Astrocyte of the spinal cord (primary cell): ENCODE results near the gene SLC1A2.

Source experiments
- DNase-seq: peaks from one replicate; pipeline ENCODE4 v3.0.0; 2011; ENCODE audit warnings: low read depth, low spot score
- H3K4me3 ChIP-seq: 2 replicates; pipeline ENCODE4 v1.5.1; 2011; ENCODE audit warnings: low read depth, mild to moderate bottlenecking, low read length, moderate library complexity
- CTCF ChIP-seq: IDR thresholded peaks from 2 replicates; pipeline ENCODE4 v1.5.1; 2012; ENCODE audit warnings: low read depth, mild to moderate bottlenecking, low read length, inconsistent platforms
- in situ Hi-C: cut with HindIII; loops from 2 replicates; pipeline ENCODE4 v1.10.0; 2017; ENCODE audit warnings: low sequenced_read_pairs

The SLC1A2 gene

DNA sequence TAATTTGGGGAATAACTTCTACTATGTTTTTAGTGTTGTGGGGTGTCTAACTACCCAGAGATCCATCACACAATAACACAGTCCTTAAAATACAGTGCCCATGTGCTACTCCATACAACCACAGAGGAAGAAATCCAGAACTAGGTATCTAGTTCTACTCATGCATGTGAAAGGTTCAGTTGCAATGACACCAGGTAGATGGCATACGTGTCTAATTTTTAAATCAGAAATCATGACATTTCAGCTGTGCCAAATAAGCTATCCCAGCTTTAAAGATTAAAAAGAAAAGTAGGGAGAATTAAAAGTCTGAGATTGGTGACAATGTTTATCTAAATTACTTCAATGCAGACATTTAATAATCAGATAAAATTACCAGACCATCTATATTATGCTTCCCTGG, 158.2 kb downstream of the SLC1A2 start:
- H3K4me3 ChIP-seq = no peak overlapping the region
- in situ Hi-C loops = no loop called here
- TF ChIP-seq CTCF = no peak
- DNase-seq = no peak

DNA sequence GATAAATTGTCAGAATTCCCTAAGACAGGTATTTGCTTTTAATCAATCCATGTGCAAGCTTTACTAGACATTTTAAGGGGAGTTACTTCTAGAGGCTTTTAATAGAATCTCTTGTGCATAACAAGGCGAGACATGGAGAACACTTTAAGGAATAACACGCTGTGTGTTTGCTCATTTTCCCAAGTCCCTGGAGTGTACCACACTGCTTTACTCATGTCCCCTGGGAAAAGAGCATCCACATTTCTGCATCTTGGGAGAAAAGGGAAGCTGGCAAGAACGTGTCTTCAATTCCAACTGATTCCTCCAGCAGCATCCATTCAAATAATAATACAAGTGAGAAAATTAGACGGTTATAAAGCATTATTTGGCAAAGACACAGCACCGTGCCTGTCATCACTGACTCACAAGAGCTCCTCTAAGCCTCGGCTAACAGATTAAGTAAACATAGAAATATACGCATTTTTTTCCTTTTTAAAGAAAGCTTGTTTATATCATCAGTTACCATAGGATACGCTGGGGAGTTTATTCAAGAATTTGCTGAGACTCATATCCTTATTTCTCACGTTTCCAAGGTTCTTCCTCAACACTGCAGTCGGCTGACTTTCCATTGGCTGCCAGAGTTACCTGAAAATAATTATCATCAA, 158.9 kb downstream of the SLC1A2 start:
- peak; percentile 90 for DNase-seq
- in situ Hi-C loops = no loop called here
- no peak for TF ChIP-seq CTCF

DNA sequence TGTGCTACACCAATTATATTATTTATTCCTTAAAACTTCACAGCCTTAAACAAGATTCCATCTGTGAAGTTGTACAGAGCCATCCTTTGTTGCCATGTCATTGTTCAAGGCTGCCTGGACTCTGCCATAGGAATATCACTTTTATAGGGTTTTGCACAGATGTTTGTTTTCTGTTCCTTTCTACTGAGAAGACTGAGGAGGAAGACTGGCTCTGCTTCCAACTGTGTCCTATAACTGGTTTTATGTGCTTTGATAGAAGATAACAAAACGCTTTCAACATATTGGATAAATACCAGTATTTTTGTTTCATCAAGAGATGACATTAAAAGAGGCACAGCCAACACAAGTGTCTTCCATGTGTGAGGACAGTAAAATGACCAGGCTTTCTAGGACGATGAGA, 159.8 kb downstream of the SLC1A2 start:
- in situ Hi-C loops = no loop called here
- no peak overlapping the region for H3K4me3 ChIP-seq
- DNase-seq = no peak
- TF ChIP-seq CTCF = no peak

More for the DNA sequence above, 158.9 kb downstream of the SLC1A2 start:
- no peak overlapping the region for H3K4me3 ChIP-seq

- H3K4me3 ChIP-seq = no peak overlapping the region
- no peak for TF ChIP-seq CTCF
- no peak for DNase-seq
- in situ Hi-C loops = no loop called here
These were observed 162.1 kb downstream of the SLC1A2 start for GRCh38 chr11:35257281-35257680.

DNA sequence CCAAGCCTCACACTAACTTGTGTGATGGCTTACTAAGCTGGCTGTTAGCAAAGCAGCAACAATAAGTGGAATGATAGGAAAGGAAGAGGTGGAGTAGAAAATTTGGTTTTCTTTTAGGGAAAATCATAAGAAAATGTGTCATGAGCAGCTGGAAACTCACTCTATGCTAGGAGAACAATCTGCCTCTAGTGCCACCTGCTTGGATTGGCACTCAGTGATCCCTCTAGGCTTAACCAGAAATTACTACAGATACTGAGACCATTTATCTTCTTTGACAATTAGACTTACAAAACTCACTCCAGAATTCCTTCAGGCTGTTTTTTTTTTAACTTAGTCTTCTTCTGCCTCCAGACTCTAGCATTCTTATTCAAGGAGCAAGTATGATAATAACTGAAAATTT, 163.1 kb downstream of the SLC1A2 start:
- in situ Hi-C loops = no loop called here
- no peak for DNase-seq
- TF ChIP-seq CTCF = no peak
- H3K4me3 ChIP-seq = no peak overlapping the region

DNA sequence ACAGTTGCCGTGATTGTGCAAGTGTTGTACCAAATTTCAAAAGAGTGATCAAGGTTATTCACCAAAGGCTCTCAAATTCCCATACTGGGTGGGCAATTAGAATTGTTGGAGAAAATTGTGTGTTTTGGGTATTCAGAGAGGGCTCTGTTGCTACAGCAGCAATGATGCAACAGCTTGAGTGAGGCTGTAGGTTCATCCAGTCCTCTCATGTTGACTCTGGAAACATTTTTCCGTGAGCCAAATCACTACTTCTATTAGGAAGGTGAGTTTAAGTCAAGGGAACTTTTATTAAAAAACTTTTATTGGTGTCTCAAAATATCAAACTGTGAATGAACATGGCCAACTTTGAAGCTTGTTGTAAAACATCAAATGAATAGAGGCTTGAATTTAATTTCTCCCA, 163.8 kb downstream of the SLC1A2 start:
- H3K4me3 ChIP-seq = no peak overlapping the region
- in situ Hi-C loops = no loop called here
- no peak for DNase-seq
- no peak for TF ChIP-seq CTCF

DNA sequence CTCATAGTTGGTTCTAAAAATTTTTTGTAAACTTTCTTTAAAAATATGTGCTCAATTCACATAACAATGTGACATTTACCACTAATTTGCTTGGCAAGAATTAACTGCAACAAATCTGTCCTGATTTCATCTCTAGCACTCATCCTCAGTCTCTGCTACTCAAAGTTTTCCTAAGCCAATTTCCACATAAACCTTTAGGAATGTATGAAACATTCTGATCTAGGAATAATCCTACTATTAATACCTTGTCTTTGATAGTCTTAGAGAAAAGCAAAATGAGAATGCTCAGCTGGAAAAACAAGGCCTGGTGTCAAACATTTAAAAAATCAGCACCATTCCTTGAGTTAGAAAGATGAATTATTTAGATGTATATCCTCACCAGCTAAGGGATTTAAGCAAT, 166.1 kb downstream of the SLC1A2 start:
- DNase-seq = no peak
- TF ChIP-seq CTCF = no peak
- H3K4me3 ChIP-seq = no peak overlapping the region
- in situ Hi-C loops = no loop called here
